HG03442 (cell line): Measurements from ENCODE around the gene PDE6A.

ENCODE experiments used
- ATAC-seq: cut with Tn5 transposase; IDR thresholded peaks from one replicate; pipeline ENCODE4 v1.9.1; 2021; ENCODE audit warnings: mild to moderate bottlenecking, moderate library complexity; ENCODE audit not compliant: unreplicated experiment

PDE6A gene

DNA sequence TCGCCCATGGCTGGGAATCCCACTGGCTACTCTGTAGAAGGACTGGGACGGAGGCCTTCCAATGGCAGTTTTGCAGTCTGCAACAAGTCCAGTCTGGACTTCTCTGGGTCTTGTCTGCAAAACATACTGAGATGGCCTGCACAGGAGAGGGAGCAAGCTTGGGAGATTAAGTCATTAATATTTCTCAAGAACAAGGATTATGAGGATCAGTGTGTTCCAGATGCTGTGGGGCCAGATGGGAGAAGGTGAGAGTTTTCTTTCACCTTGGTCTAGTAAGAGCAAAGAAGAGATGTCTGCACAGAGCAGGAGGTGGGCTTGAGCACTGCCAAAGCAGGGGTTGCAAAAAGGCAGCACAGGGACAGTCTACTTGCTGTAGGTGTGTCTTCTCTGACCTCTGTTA lies at the start of gene PDE6A:
Gene PDE6A (minus strand): TSS at position 128 of the 400 bp plus-strand sequence. CDS start 120 bp downstream, at position 8.
- no peak for ATAC-seq

DNA sequence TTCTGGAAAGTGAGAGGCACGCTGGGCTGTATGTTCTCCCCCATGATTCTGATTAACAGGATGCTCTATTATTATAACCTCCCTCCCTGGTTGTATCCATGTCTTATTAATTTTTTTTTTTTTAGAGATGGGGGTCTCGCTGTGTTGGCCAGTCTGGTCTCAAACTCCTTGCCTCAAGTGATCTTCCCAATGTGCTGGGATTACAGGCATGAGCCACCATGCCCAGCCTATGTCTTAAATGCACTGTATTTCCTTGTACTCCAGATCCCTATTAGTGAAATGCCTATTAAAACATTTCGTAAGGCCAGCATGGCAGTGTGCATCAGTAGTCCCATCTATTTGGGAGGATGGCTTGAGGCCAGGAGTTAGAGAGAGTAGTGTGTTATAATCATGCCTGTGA lies 48.9 kb upstream of the PDE6A start:
- no peak for ATAC-seq

DNA sequence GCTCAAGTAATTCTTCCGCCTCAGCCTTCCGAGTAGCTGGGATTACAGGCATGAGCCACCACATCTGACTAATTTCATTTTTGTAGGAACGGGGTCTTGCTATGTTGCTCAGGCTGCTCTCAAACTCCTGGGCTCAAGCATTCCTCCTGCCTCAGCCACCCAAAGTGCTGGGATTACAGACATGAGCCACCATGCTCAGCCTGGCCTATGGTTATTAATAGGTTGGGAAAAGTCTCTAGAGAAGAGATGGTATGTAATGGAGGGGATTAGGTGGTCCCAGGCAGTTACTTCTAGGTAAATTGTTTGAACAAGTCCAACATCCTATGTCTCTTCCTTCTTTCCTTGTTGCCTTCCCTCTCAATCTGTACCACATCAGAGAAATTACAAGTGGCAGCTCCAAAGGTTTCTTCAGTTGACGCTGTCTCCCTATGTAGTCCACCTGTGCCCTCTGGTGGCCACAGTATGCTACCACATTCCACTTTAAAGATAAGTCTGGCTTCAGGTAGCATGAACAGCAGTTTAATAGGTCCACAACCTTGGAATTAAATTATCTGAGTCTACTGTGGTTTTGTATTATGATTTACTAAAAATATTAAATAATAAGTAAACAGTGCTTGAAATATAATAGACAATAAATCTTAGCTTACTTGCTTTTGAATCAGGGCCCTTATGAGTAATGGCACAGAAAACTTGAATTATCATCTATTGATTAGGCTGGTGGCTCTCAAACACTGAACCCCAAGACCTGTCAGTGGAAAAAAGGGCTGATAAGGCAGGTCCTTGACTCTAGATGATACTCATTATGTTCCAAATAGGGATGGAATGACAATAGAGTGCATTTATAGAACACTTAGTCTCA lies 46.2 kb upstream of the PDE6A start:
- ATAC-seq, result no peak

GRCh38 chr5:149988126-149988525 lies 43.5 kb upstream of the PDE6A start:
- no peak for ATAC-seq

GRCh38 chr5:149982505-149982904 lies 37.9 kb upstream of the PDE6A start:
- ATAC-seq, result no peak

DNA sequence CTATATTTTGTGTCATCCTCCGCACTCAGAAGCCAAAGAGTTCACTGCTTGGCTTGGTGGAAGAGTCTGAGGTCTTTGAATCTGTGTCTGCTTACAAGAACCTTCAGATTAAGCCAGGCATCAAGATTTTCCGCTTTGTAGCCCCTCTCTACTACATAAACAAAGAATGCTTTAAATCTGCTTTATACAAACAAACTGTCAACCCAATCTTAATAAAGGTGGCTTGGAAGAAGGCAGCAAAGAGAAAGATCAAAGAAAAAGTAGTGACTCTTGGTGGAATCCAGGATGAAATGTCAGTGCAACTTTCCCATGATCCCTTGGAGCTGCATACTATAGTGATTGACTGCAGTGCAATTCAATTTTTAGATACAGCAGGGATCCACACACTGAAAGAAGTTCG lies 36.6 kb upstream of the PDE6A start:
- ATAC-seq, result no peak

DNA sequence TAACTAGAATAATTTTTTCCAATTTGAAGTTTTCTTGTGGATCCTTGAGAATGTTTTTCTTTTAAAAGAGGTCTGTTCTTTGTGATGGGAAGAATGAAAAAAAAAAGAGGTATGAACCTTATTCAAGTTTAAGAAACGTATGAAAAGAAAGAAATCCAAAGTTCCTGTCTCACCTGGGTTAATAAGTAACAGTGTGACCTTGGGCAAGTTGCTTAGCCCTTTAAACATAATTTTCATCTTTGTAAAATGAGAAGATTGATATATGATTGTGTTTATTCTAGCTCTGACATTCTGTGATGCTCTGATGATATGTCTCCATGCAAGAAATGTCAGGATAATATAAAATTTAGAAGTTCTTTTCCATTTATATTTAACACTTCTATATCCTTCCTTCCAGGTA lies 35.3 kb upstream of the PDE6A start:
- no peak for ATAC-seq

DNA sequence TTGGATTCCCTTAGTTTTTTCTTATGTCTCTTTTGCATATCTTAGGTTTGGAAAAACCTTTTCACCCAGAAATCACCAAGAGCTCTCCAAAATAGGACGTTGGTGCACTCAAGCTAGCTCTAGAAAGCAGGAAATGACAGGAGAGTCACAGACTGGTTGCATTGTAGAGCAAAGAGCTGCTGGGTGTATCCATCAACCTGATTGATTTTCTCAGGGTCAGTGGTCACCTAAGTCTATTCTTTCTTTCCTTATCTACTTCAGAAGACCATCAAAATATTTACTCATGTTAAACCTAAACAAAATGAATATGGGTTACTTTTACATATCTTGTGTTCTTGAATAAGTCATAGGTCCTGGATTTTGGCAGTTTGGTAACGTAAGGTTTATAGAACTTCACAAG lies 30.8 kb upstream of the PDE6A start:
- ATAC-seq, result no peak

DNA sequence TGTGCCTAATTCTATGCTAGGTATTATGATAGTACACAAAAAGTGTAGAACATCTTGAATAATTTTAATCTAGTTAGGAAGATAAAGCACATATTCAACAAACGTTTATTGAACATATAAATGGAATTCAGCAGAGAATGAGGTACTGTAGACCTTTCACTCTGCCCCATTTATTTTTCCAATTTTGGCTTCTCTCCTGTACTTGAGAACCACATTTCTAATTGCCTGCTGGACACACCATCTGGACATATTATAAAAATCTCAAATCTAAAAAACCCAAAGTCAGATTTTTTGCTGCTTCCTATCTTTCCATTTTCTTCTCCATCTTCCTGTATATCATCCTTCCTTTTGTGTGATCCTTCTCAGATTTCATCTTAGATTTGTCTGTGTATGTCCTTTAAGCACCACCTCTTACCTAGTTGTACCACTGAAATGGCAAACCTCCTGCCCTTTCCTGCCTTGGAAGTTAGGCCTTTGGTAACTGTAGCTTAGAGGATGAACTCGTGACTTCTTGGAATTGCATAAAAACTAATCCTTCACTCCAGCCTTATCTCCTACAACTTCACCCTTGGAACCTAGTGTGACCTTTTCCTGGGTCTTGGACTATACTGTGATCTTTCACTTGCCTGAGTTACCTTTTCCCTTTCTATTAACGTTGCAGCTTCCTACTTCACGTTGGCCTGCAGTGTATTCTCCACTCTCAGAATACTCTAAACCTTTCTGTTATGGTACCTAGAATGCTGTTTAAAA lies 24.8 kb upstream of the PDE6A start:
- no peak for ATAC-seq

DNA sequence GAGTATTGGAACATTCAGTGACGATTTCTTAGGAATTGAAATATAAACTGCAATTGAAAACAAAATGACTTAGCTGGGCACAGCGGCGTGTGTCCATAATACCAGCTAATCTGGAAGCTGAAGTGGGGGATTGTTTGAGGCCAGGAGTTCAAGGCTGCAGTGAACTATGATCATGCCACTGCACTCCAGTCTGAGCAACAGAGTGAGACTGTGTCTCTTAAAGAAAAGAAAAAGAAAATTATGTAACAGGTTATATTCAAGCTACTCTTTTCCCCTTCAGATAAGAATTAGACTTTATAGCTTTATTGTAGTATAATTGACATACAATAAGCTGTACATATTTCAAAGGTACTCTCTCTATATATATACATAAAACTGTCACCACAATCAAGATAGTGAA lies 22.4 kb upstream of the PDE6A start:
- ATAC-seq, result no peak

- ATAC-seq, result no peak
Observed at GRCh38 chr5:149963729-149964128, 19.1 kb upstream of the PDE6A start.

DNA sequence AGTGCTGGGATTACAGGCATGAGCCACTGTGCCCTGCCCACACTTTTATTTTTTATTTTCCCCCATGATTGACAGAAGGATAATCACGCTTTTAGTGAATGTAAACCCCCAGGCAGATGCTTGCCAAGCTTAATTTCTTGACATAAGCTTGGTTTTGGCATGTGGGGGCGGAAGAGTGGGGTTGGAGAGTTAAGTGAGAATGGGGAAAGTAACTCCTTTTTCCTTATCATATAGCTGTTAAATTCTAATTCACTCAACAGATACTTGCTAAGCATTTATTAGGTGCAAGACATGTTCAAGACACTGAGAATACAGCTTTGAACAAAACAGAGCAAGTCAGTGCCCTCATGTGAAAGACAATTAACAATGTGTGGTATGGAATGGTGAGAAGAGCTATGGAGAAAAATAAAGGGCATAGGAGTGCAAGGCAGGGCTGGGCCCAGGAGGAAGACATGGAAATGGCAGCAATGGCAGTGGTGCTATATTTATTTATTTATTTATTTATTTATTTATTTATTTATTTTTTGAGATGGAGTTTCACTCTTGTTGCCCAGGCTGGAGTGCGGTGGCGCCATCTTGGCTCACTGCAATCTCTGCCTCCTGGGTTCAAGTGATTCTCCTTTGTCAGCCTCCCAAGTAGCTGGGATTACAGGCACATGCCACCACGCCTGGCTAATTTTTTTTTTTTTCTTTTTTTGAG lies 18.2 kb upstream of the PDE6A start:
- ATAC-seq, result no peak

GRCh38 chr5:149961957-149962409 lies 17.4 kb upstream of the PDE6A start:
- ATAC-seq, result no peak

- no peak for ATAC-seq
Observed at GRCh38 chr5:149961186-149961685, 16.6 kb upstream of the PDE6A start.

DNA sequence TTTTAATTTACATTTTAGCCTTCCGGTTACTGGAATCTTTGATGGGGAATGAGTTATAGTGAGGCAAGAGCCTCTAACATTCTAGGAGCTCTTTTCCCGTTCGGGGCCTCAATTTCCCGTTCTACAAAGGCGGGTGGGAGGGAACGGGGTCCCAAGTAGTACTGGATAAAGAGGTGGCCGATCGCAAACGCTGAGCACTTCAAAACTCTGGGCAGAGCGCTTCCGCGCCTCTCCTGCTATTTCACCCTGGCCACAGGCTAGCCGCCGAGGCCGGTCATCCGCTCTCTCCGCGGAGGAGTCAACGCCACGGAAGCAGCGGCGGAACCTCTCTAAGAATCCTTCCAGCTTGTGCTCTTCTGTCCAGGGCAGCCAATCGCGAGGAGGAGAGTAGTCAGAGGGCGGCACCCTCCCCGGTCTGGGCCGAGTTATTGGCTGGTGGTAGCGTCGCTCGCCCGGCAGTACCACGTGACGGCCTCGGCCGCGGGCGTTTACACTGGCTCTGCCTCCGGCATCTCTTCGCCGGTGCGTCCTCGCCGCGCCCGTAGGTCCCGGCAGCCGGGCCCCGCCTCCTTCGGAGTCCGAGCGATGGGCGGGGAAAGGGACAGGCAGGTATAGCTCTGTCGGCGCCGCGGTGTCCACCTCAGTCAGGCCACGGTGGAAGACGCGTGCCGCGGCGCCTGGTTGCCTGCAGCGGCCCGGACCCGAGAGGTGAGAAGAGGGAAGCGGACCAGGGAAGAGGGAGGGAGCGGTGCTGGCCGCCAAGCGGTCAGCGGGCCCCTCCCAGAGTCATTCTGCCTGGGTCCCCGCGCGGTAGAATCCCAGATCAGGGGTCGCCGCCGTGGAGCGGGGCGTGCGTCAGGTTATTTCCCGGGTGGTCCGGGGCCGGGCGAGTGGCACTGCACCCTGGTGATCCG lies 15.9 kb upstream of the PDE6A start, which contains the start of gene SLC26A2:
Gene SLC26A2 (plus strand): TSS at position 487 of the 914 bp plus-strand sequence. CDS start 16,895 bp downstream, outside the sequence.
- peak; percentile 98 for ATAC-seq

- ATAC-seq, result no peak
Observed at GRCh38 chr5:149959406-149960236, 15.0 kb upstream of the PDE6A start.

DNA sequence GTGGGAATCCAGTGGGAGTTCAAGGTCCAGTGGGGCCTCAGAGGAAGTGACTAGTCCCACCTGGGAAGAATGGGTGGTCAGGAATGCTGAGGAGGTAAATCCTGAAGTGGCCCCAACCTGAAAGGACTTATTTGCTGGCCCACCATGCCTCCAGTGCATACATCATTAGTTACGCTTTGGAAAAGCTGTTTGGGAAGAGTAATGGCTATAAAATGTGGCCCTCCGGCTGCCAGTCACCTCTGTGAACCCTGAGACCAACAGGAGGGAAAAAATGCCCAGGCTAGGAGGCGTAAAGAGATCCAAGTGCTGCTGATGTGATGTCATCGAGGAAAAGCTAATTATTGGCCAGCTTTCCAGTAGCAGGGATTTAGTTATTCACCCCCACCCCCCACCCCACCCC lies 13.3 kb upstream of the PDE6A start:
- no peak for ATAC-seq

DNA sequence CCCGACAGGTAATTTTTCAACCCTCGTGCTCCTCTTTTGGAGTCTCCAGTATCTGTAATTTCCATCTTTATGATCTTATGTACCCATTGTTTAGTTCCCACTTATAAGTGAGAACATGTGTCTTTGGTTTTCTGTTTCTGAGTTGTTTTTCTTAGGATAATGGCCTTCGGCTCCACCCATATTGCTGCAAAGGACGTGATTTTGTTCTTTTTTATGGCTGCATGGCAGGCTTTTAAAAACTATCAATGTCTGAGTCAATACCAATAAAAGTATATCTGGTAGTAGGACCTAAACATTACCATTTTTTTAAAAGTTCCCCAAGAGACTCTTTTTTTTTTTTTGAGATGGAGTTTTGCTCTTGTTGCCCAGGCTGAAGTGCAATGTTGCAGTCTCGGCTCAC lies 12.1 kb upstream of the PDE6A start:
- ATAC-seq, result no peak

DNA sequence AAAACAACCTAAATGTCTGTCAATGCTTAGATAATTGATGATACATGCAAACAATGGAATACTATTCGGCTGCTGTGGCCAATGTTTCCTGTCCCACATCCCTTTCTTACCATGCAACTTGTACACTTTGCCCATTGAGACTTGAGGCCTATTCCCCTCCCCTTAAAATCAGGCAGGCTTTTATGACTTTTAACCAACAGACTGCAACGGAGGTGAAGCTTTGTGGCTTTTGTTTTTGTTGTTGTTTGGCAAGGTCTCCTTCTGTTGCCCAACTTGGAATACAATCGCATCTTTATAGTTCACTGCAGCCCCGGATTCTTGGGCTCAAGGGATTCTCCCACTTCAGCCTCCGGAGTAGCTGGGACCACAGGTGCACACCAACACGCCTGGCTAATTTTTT lies 10.2 kb upstream of the PDE6A start:
- no peak for ATAC-seq
